H9 (cell line): ENCODE results near the gene SHB. TPM values are rescaled to one million over a fixed set of nuclear protein-coding genes. Genes with fewer than 3 reads are reported as not detected.
A peak's percentile ranks its signal among the peaks of the same experiment; 100 is the strongest.

Experiments used
- DNase-seq: peaks from one replicate; pipeline ENCODE4 v3.0.0-alpha.2; 2017
- H2AFZ ChIP-seq: one replicate; pipeline ENCODE4 v1.6.1; 2013; ENCODE audit warnings: mild to moderate bottlenecking, low read length, control low read depth, moderate library complexity
- H2AK5ac ChIP-seq: 2 replicates; pipeline ENCODE4 v1.6.1; 2013; ENCODE audit warnings: low read length, control low read depth, mixed read lengths; ENCODE audit not compliant: insufficient read length
- H2BK120ac ChIP-seq: one replicate; pipeline ENCODE4 v1.6.1; 2013; ENCODE audit warnings: low read depth, mild to moderate bottlenecking, low read length, control low read depth, inconsistent platforms; ENCODE audit not compliant: poor library complexity, severe bottlenecking
- H2BK12ac ChIP-seq: 2 replicates; pipeline ENCODE4 v1.6.1; 2013; ENCODE audit warnings: low read length, control low read depth, mixed read lengths, low read depth; ENCODE audit not compliant: insufficient read length
- H2BK15ac ChIP-seq: 2 replicates; pipeline ENCODE4 v1.6.1; 2013; ENCODE audit warnings: low read depth, low read length, control low read depth
- H2BK20ac ChIP-seq: one replicate; pipeline ENCODE4 v1.6.1; 2013; ENCODE audit warnings: low read depth, mild to moderate bottlenecking, low read length, control low read depth, inconsistent platforms; ENCODE audit not compliant: poor library complexity, severe bottlenecking
- H2BK5ac ChIP-seq: 2 replicates; pipeline ENCODE4 v1.6.1; 2013; ENCODE audit warnings: low read length, control low read depth, mixed read lengths; ENCODE audit not compliant: insufficient read length
- H3K14ac ChIP-seq: 2 replicates; pipeline ENCODE4 v1.6.1; 2013; ENCODE audit warnings: low read length, control low read depth; ENCODE audit not compliant: insufficient read depth
- H3K18ac ChIP-seq: 2 replicates; pipeline ENCODE4 v1.6.1; 2013; ENCODE audit warnings: low read depth, mild to moderate bottlenecking, mixed read lengths, low read length, control low read depth; ENCODE audit not compliant: insufficient read length
- H3K23ac ChIP-seq: 2 replicates; pipeline ENCODE4 v1.6.1; 2013; ENCODE audit warnings: low read length, control low read depth, mixed read lengths, low read depth; ENCODE audit not compliant: insufficient read length
- H3K23me2 ChIP-seq: 2 replicates; pipeline ENCODE4 v1.6.1; 2013; ENCODE audit warnings: low read depth, mild to moderate bottlenecking, mixed read lengths, low read length, control low read depth; ENCODE audit not compliant: insufficient read length, poor library complexity, severe bottlenecking
- H3K27ac ChIP-seq: 2 replicates; pipeline ENCODE4 v1.5.1; 2013; ENCODE audit warnings: low read length, control low read depth, mixed read lengths, low read depth; ENCODE audit not compliant: insufficient read length
- H3K27me3 ChIP-seq: 2 replicates; pipeline ENCODE4 v1.6.1; 2013; ENCODE audit warnings: low read length, control low read depth, inconsistent platforms; ENCODE audit not compliant: insufficient read depth
- H3K4ac ChIP-seq: 2 replicates; pipeline ENCODE4 v1.6.1; 2013; ENCODE audit warnings: low read depth, mild to moderate bottlenecking, control low read depth, inconsistent platforms, low read length, moderate library complexity
- H3K4me1 ChIP-seq: 2 replicates; pipeline ENCODE4 v1.6.1; 2013; ENCODE audit warnings: low read length, control low read depth, inconsistent platforms; ENCODE audit not compliant: insufficient read depth
- H3K4me2 ChIP-seq: 2 replicates; pipeline ENCODE4 v1.6.1; 2013; ENCODE audit warnings: low read length, control low read depth, mixed read lengths; ENCODE audit not compliant: insufficient read length, insufficient read depth
- H3K56ac ChIP-seq: 2 replicates; pipeline ENCODE4 v1.6.1; 2013; ENCODE audit warnings: low read depth, mild to moderate bottlenecking, mixed read lengths, low read length, control low read depth; ENCODE audit not compliant: insufficient read length
- H3K79me1 ChIP-seq: 2 replicates; pipeline ENCODE4 v1.6.1; 2013; ENCODE audit warnings: low read depth, mild to moderate bottlenecking, moderate library complexity, low read length, control low read depth, inconsistent platforms; ENCODE audit not compliant: insufficient read depth, poor library complexity, severe bottlenecking
- H3K79me2 ChIP-seq: 2 replicates; pipeline ENCODE4 v1.6.1; 2013; ENCODE audit warnings: low read length, control low read depth, inconsistent platforms; ENCODE audit not compliant: insufficient read depth
- H3K9ac ChIP-seq: 2 replicates; pipeline ENCODE4 v1.6.1; 2013; ENCODE audit warnings: low read length, control low read depth, mixed read lengths; ENCODE audit not compliant: insufficient read length; ENCODE audit errors: extremely low read depth
- H3K9me3 ChIP-seq: one replicate; pipeline ENCODE4 v1.6.1; 2013; ENCODE audit warnings: low read depth, low read length, inconsistent platforms; ENCODE audit not compliant: control insufficient read depth
- H3T11ph ChIP-seq: one replicate; pipeline ENCODE4 v1.6.1; 2013; ENCODE audit warnings: mild to moderate bottlenecking, low read length, control low read depth, inconsistent platforms
- H4K20me1 ChIP-seq: one replicate; pipeline ENCODE4 v1.6.1; 2013; ENCODE audit not compliant: control insufficient read depth, insufficient read length, insufficient read depth
- H4K5ac ChIP-seq: 2 replicates; pipeline ENCODE4 v1.6.1; 2013; ENCODE audit warnings: low read depth, mild to moderate bottlenecking, mixed read lengths, low read length, control low read depth; ENCODE audit not compliant: insufficient read length
- H4K8ac ChIP-seq: replicated peaks from 2 replicates; pipeline ENCODE4 v1.6.1; 2013; ENCODE audit warnings: low read length, control low read depth, mixed read lengths, low read depth; ENCODE audit not compliant: insufficient read length
- H4K91ac ChIP-seq: 2 replicates; pipeline ENCODE4 v1.6.1; 2013; ENCODE audit warnings: low read depth, mild to moderate bottlenecking, moderate library complexity, mixed read lengths, low read length, control low read depth; ENCODE audit not compliant: insufficient read length
- H3K27ac Mint-ChIP-seq, 3 experiments: 2 replicates in 2 of 3; 3 replicates in 1 of 3; pipeline ENCODE4 v1.8.0; 2020 to 2021; ENCODE audit warnings: mixed read lengths in 3 of 3, mild to moderate bottlenecking in 1 of 3, moderate library complexity in 1 of 3
- H3K27me3 Mint-ChIP-seq: 2 replicates; pipeline ENCODE4 v1.8.0; 2021; ENCODE audit warnings: low read depth, mild to moderate bottlenecking, moderate library complexity, mixed read lengths
- H3K36me3 Mint-ChIP-seq, 3 experiments: 2 replicates in 2 of 3; 3 replicates in 1 of 3; pipeline ENCODE4 v1.8.0; 2020 to 2021; ENCODE audit warnings: low read depth in 3 of 3, mixed read lengths in 3 of 3; ENCODE audit not compliant: insufficient read depth in 1 of 3
- H3K4me1 Mint-ChIP-seq, 2 experiments: 2 replicates each; pipeline ENCODE4 v1.8.0; 2020; ENCODE audit warnings: mixed read lengths in 2 of 2
- H3K4me3 Mint-ChIP-seq, 2 experiments: 2 replicates in 1 of 2; 3 replicates in 1 of 2; pipeline ENCODE4 v1.8.0; 2020 to 2021; ENCODE audit warnings: mild to moderate bottlenecking in 2 of 2, mixed read lengths in 2 of 2, moderate library complexity in 1 of 2
- H3K9me3 Mint-ChIP-seq, 2 experiments: 2 replicates in 1 of 2; 3 replicates in 1 of 2; pipeline ENCODE4 v1.8.0; 2020; ENCODE audit warnings: mild to moderate bottlenecking in 2 of 2, mixed read lengths in 2 of 2, moderate library complexity in 1 of 2
- WGBS: extraction: QIAGEN DNeasy Blood & Tissue Kit; methylation state at CpG from one replicate; pipeline ENCODE4 v1.1.7; 2013; ENCODE audit warnings: missing lambda C conversion rate, low lambda C conversion rate, mixed read lengths; ENCODE audit not compliant: insufficient read length; ENCODE audit errors: extremely low coverage; 5-methylcytosine and 5-hydroxymethylcytosine counted together
- total RNA-seq: library from RNA; stranded (reverse); gene quantifications from 2 replicates; pipeline ENCODE4 v1.2.1, GENCODE V29; 2021
- TF ChIP-seq, protein P1 (sequence below): fragments of 200-600 bp; sonication (generic); conservative IDR thresholded peaks from 3 replicates; pipeline ENCODE4 v1.8.0; 2021; ENCODE audit warnings: antibody characterized with exemption, mild to moderate bottlenecking

The SHB gene
- total RNA-seq, 1 experiment from 2014 or later = 14.6 TPM

DNA sequence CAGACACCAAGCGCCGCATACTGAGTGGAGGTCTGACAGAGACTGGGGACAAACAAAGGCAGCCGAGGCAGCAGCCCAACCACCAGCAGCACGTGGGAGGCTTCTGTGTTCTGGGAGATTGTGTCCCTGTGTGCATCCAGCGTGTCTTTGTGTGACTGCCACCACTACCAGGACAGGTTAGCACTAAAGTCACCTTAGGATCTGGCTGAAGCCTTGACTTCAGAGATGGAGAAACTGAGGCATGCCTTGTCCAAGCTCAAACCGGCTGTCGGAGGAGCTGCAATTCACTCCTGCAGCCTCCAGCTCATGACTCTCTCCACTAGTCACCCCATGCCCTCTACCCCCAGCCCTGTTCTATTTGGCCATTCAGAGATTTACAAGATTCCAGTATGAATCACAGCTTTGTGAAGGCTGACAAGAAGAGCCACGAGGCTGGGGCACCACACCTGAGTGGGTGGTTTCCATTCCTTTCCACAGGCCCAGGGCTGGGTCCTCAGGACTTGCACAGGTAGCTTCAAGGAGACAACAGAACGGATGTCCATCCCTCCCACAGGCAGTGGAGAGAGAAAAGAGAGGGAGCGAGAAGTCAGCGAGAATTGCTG lies 69.3 kb downstream of the SHB start:
- no peaks in the 10 kb centered on the region for H3K27me3 ChIP-seq
- H3K56ac ChIP-seq = no peak overlapping the region
- no peaks in the 10 kb centered on the region for H3K9me3 Mint-ChIP-seq
- no peak overlapping the region for H4K5ac ChIP-seq
- H3K36me3 Mint-ChIP-seq = no peaks in the 10 kb centered on the region
- no peaks in the 10 kb centered on the region for H3K9me3 ChIP-seq
- no peak overlapping the region for H3K4ac ChIP-seq
- no peak overlapping the region for H4K8ac ChIP-seq
- no CpG with 5 or more reads among the region's 11 CpGs for WGBS
- TF ChIP-seq, protein P1, sequence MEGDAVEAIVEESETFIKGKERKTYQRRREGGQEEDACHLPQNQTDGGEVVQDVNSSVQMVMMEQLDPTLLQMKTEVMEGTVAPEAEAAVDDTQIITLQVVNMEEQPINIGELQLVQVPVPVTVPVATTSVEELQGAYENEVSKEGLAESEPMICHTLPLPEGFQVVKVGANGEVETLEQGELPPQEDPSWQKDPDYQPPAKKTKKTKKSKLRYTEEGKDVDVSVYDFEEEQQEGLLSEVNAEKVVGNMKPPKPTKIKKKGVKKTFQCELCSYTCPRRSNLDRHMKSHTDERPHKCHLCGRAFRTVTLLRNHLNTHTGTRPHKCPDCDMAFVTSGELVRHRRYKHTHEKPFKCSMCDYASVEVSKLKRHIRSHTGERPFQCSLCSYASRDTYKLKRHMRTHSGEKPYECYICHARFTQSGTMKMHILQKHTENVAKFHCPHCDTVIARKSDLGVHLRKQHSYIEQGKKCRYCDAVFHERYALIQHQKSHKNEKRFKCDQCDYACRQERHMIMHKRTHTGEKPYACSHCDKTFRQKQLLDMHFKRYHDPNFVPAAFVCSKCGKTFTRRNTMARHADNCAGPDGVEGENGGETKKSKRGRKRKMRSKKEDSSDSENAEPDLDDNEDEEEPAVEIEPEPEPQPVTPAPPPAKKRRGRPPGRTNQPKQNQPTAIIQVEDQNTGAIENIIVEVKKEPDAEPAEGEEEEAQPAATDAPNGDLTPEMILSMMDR = no peak
- no peak overlapping the region for H3K9ac ChIP-seq
- H2BK5ac ChIP-seq = no peak overlapping the region
- H2BK20ac ChIP-seq = no peak overlapping the region
- peaks cover 16 to 41% of the 10 kb centered on the region in 2 experiments for H3K4me1 Mint-ChIP-seq
- no peaks in the 10 kb centered on the region for H3K79me2 ChIP-seq
- no peak overlapping the region for H2AK5ac ChIP-seq
- H2AFZ ChIP-seq = no peak overlapping the region
- peak overlapping the region in 1 of 3 experiments; percentile 57; a peak in 1 of 7 replicates for H3K27ac Mint-ChIP-seq
- no peak overlapping the region for H3K18ac ChIP-seq
- H3K4me1 ChIP-seq = no peaks in the 10 kb centered on the region
- H4K91ac ChIP-seq = no peak overlapping the region
- H3T11ph ChIP-seq = no peak overlapping the region
- no peaks in the 10 kb centered on the region for H3K79me1 ChIP-seq
- H4K20me1 ChIP-seq = no peaks in the 10 kb centered on the region
- H2BK12ac ChIP-seq = no peak overlapping the region
- no peak overlapping the region for H2BK120ac ChIP-seq
- H3K4me3 Mint-ChIP-seq = no peak overlapping the region
- no peak overlapping the region for H2BK15ac ChIP-seq
- no peak overlapping the region for H3K27ac ChIP-seq
- H3K23me2 ChIP-seq = no peaks in the 10 kb centered on the region
- no peak for DNase-seq
- H3K23ac ChIP-seq = no peak overlapping the region
- no peaks in the 10 kb centered on the region for H3K27me3 Mint-ChIP-seq
- H3K14ac ChIP-seq = no peak overlapping the region
- H3K4me2 ChIP-seq = no peak overlapping the region
